SJSA1 (cell line): ENCODE data around the gene FEV. TPM values are rescaled to one million over a fixed set of nuclear protein-coding genes. Genes with fewer than 3 reads are reported as not detected.

ENCODE experiments used
- DNase-seq, 2 experiments: peaks; one replicate each; pipeline ENCODE4 v3.0.0-alpha.2; 2015 to 2020; ENCODE audit warnings: low spot score in 2 of 2, low read depth in 1 of 2
- H3K27ac ChIP-seq: fragments of 250-450 bp; sonication (Bioruptor Pico); 2 replicates; pipeline ENCODE4 v1.5.1; 2020; ENCODE audit warnings: mild to moderate bottlenecking, moderate library complexity
- H3K27me3 ChIP-seq: fragments of 250-450 bp; sonication (Bioruptor Pico); replicated peaks from 2 replicates; pipeline ENCODE4 v1.5.1; 2020; ENCODE audit warnings: mild to moderate bottlenecking, moderate library complexity
- H3K36me3 ChIP-seq: fragments of 250-450 bp; sonication (Bioruptor Pico); 2 replicates; pipeline ENCODE4 v1.5.1; 2020; ENCODE audit warnings: mild to moderate bottlenecking
- H3K4me1 ChIP-seq: fragments of 250-450 bp; sonication (Bioruptor Pico); replicated peaks from 2 replicates; pipeline ENCODE4 v1.6.1; 2021; ENCODE audit warnings: mild to moderate bottlenecking
- H3K4me3 ChIP-seq: fragments of 250-450 bp; sonication (Bioruptor Pico); 2 replicates; pipeline ENCODE4 v1.5.1; 2020; ENCODE audit warnings: mild to moderate bottlenecking
- H3K9me3 ChIP-seq: fragments of 250-450 bp; sonication (Bioruptor Pico); replicated peaks from 2 replicates; pipeline ENCODE4 v1.5.1; 2020; ENCODE audit warnings: mild to moderate bottlenecking
- total RNA-seq: library from RNA; depleted of rRNA; stranded (reverse); fragments of >200 nt; shearing (Covaris generic); gene quantifications from 2 replicates; pipeline ENCODE4 v1.2.3, GENCODE V29; 2014

Gene FEV
- total RNA-seq, 1 experiment from 2014 or later: not detected

- H3K36me3 ChIP-seq: no peaks in the 10 kb centered on the region
- no peak overlapping the region for H3K27ac ChIP-seq
- H3K4me1 ChIP-seq: peaks cover 4% of the 10 kb centered on the region; the same call in 1 of the 2 replicates
- no peak overlapping the region for H3K4me3 ChIP-seq
- H3K27me3 ChIP-seq: peaks cover 69% of the 10 kb centered on the region
- no peaks in the 10 kb centered on the region for H3K9me3 ChIP-seq
- no peak for DNase-seq
Observed at GRCh38 chr2:219002395-219003266, 17.6 kb upstream of the FEV start.

GRCh38 chr2:219001577-219002394, 16.8 kb upstream of the FEV start:
- DNase-seq: no peak
- Histone ChIP-seq H3K9me3 (no peaks in the 10 kb centered on the region), H3K27ac (no peak overlapping the region), H3K4me1 (peaks cover 4% of the 10 kb centered on the region; the same call in 1 of the 2 replicates), H3K4me3 (no peak overlapping the region), H3K36me3 (no peaks in the 10 kb centered on the region), H3K27me3 (peaks cover 67% of the 10 kb centered on the region)

DNA sequence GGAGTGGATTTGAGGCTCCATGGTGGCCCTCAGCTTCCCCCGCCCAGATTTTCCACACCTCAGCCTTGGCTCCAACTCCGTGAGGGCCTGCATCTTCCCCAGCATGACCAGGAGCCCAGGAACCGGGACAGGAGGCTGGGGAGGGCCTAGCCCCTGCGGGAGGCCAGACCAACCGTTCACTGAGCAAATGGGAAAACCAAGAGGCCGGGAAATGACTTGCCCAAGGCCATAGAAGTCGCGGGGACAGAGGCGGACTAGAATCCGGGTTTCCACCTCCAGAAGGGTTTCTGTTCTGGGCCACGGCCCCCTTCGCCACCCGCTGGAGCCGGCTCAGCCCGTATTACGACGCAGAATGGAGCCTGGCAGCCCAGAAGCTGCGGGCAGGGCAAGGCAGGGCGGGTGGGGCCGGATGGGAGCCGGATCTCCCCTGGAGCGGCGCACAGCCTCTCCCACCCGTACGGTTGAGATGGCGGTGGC, 16.2 kb upstream of the FEV start:
- H3K4me1 ChIP-seq: peaks cover 7% of the 10 kb centered on the region

DNA sequence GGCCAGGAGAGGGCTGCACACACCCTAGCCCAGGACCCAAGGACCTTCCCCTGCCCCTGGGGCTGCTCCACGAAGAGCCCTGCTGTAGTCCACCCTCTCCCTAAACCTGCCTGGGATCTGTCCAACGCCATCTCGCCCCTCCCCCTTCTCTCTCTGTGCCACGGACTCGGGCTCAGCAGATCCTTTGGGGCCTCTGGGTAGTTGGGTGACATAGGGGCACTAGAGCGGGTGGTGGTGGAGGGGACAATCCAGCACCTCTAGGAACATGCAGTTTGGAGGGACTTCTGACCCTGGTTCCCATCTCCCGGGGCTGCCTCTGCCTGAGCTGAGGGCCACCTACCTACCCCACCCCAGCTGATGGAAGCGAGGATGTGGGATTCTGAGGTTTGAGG, 15.6 kb upstream of the FEV start:
- DNase-seq: no peak
- Histone ChIP-seq H3K4me1 (peaks cover 9% of the 10 kb centered on the region), H3K36me3 (no peaks in the 10 kb centered on the region), H3K9me3 (no peaks in the 10 kb centered on the region), H3K4me3 (no peak overlapping the region), H3K27ac (no peak overlapping the region), H3K27me3 (peaks cover 73% of the 10 kb centered on the region)

More for the DNA sequence above, 16.2 kb upstream of the FEV start:
- no peaks in the 10 kb centered on the region for H3K36me3 ChIP-seq
- no peak overlapping the region for H3K27ac ChIP-seq
- no peak for DNase-seq
- peaks cover 69% of the 10 kb centered on the region for H3K27me3 ChIP-seq
- H3K9me3 ChIP-seq: no peaks in the 10 kb centered on the region
- no peak overlapping the region for H3K4me3 ChIP-seq

DNA sequence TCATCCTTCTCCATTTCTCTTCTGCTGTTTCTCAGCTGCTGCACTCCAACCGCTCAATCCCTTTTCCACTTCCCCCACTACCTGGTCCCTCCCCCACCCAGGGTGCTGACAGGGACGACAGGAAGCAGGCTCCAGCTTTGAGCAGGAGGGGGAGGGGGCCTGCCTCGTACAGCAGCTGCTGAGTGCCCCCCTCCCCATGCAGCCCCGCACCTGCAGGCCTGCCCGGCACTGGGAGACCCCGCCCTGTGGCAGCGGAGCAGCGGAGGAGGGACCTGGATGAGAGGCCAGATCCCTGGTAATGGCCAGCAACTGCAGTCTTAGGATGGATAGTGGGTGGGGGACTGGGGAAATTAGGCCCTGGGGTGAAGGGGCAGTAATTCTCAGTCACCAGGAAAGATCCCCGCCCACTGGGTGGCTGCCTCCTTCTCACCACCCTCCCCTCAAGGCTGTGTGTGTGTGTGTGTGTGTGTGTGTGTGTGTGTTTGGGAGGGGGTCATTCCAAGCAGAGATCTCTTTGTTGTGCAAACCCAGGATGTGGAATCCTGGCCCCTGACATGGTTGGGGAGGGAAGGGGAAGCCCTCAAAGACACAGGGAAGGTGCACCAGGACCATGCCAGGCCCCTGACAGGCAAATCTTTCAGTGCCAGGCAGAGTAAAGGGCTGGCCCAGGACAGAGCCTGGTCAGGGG, 15.0 kb upstream of the FEV start:
- Histone ChIP-seq H3K27ac (no peak overlapping the region), H3K27me3 (peaks cover 74% of the 10 kb centered on the region), H3K4me1 (peaks cover 9% of the 10 kb centered on the region), H3K9me3 (no peaks in the 10 kb centered on the region), H3K4me3 (no peak overlapping the region), H3K36me3 (no peaks in the 10 kb centered on the region)
- DNase-seq: no peak

DNA sequence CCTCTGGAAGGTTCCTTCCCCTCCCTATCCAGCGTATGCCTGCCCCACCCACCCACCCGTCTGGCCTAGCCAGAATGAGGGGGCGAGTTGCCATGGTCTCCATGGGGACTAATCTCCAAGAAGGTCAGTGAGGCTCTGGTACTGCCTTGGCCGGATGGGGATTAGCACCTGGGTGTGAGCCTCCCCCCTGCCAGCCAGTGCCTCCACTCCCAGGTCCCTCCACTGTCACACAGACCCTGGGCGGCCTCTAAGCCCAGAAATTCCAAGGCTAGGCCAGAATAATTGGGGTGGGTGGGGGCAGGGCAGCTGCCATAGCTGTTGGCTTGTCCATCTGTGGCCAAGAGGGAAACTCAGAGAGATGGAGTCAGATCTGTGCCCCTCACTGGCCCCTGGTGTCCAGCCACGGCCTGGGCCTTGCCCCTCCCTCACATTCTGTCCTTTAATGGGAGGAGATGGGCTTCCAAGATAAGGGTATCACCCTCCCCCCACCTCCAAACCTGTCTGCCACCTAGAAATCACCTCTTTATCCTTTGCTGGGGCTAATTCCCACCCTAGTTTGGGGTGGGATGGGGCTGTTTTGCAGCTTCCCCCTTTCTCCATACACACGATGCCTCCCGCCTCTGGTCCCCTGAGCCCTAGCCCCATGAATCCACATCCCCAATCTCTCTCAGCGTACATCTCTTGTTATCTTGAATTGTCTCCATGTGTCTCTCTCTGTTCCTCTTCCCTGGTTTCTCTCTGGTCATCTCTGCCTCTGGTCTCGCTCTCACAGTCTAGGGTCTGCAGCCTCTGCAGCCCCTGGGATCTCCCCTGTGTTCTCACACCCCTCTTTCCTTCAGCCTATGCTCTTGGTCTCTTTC, 14.3 kb upstream of the FEV start:
- H3K27me3 ChIP-seq: peaks cover 79% of the 10 kb centered on the region
- no peak overlapping the region for H3K27ac ChIP-seq
- H3K36me3 ChIP-seq: no peaks in the 10 kb centered on the region
- DNase-seq: no peak
- H3K4me1 ChIP-seq: peaks cover 9% of the 10 kb centered on the region
- H3K4me3 ChIP-seq: no peak overlapping the region
- H3K9me3 ChIP-seq: no peaks in the 10 kb centered on the region; the same call in 1 of the 2 replicates

DNA sequence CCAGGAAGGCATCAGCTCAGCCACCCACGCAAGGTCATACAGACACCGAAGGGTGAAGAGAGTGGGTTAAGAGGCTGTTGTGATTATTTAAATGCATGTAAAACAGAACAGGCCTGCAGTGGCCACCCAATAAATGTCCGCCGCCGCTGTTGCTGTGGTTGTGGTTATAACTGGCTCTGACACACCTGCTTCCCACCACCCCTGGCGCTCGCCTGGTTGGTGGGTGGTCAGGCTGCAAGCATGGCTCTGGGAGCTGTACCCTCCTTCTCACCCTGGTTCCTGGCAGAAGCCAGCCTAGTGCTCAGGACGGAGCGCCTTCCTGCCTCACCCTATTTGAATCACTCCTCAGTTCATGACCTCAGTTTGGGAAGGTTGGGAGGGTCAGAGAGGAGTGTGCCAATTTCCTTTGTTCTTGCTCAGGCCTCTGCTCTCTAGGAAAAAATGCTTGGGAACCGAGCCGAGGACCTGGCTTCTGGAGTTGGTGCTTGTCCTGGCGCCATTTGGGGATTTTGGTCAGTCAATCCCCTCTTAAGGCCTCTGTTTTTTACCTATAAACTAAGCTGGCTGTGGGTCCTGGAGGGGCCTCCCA, 13.5 kb upstream of the FEV start:
- Histone ChIP-seq H3K36me3 (no peaks in the 10 kb centered on the region), H3K4me1 (peaks cover 16% of the 10 kb centered on the region), H3K9me3 (no peaks in the 10 kb centered on the region; the same call in 1 of the 2 replicates), H3K27me3 (peaks cover 79% of the 10 kb centered on the region), H3K27ac (no peak overlapping the region), H3K4me3 (no peak overlapping the region)
- DNase-seq: no peak

DNA sequence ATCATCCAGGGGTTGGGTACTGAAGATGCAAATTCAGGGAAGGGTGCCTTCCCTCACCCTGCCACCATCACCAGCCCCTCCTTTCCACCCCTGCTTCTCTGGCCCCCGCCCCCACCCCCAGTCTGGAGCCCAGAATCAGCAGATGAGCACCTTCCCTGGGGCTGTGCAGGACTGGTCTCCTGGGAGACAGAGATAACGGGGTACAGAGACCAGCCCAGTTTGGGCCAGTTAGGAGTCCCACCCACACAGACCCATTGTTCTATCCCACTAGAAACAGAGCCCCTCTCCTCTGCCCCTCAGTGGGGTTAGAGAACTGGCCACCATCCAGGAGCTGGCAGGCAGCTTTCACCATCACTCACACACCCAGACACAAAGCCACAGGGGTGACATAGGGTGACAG, 12.7 kb upstream of the FEV start:
- no peaks in the 10 kb centered on the region for H3K36me3 ChIP-seq
- no peaks in the 10 kb centered on the region; the same call in 1 of the 2 replicates for H3K9me3 ChIP-seq
- peaks cover 79% of the 10 kb centered on the region for H3K27me3 ChIP-seq
- no peak overlapping the region for H3K27ac ChIP-seq
- no peak overlapping the region for H3K4me3 ChIP-seq
- peaks cover 19% of the 10 kb centered on the region for H3K4me1 ChIP-seq
- DNase-seq: no peak

- peaks cover 79% of the 10 kb centered on the region for H3K27me3 ChIP-seq
- H3K4me1 ChIP-seq: peaks cover 19% of the 10 kb centered on the region
- no peaks in the 10 kb centered on the region; the same call in 1 of the 2 replicates for H3K9me3 ChIP-seq
- no peak for DNase-seq
- H3K36me3 ChIP-seq: no peaks in the 10 kb centered on the region
- H3K27ac ChIP-seq: no peak overlapping the region
- H3K4me3 ChIP-seq: no peak overlapping the region
Observed at GRCh38 chr2:218996937-218997336, 12.0 kb upstream of the FEV start.

GRCh38 chr2:218995972-218996711, 11.2 kb upstream of the FEV start:
- DNase-seq: peak; percentile 71 to 84
- Histone ChIP-seq H3K4me1 (peaks cover 19% of the 10 kb centered on the region), H3K27ac (no peak overlapping the region), H3K36me3 (no peaks in the 10 kb centered on the region), H3K27me3 (peaks cover 79% of the 10 kb centered on the region), H3K9me3 (no peaks in the 10 kb centered on the region; the same call in 1 of the 2 replicates), H3K4me3 (no peak overlapping the region)

DNA sequence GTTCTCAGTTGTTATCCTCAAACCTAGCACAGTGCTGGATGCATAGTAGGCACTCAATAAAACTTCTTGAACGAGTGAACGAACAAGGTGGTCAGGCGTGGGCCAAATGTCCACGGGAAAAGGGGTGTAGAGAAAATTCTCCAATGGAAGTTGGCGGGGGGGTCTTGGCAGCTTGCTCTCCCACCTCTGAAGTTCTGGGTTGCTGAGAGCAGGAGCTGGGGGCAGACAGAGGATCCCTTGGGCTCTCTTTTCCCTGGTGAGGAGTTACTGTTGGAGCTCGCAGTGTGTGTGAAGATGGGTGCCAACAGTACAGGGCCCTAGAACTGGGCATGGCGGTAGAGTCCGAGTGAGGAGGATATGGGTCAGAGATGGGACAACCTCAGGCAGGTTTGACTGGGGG, 10.6 kb upstream of the FEV start:
- Histone ChIP-seq H3K9me3 (no peaks in the 10 kb centered on the region; the same call in 1 of the 2 replicates), H3K4me3 (no peak overlapping the region), H3K27me3 (peaks cover 79% of the 10 kb centered on the region), H3K4me1 (peaks cover 19% of the 10 kb centered on the region), H3K27ac (no peak overlapping the region), H3K36me3 (no peaks in the 10 kb centered on the region)
- DNase-seq: no peak
